Activated naive CD4-positive, alpha-beta T cell treated with anti-CD3 and anti-CD28 coated beads for 36 hours (primary cell): Measurements from ENCODE around the gene RETN. TPM values are rescaled to one million over a fixed set of nuclear protein-coding genes. Genes with fewer than 3 reads are reported as not detected.
A peak's percentile ranks its signal among the peaks of the same experiment; 100 is the strongest.

Source experiments
- CTCF ChIA-PET: fragments of 350-600 bp; sonication (Branson Sonifier 250); formaldehyde crosslinking; loops from one replicate; lab custom pipeline; 2021; ENCODE audit warnings: antibody characterized with exemption; lab: Charles Lee
- DNase-seq: peaks from one replicate; pipeline ENCODE4 v3.0.0-alpha.2; 2020
- H3K27ac Mint-ChIP-seq: one replicate; pipeline ENCODE4 v1.8.0; 2021; ENCODE audit warnings: mild to moderate bottlenecking, mixed read lengths
- H3K27me3 Mint-ChIP-seq: one replicate; pipeline ENCODE4 v1.8.0; 2021; ENCODE audit warnings: low read depth, mixed read lengths
- H3K36me3 Mint-ChIP-seq: one replicate; pipeline ENCODE4 v1.8.0; 2021; ENCODE audit warnings: low read depth, mixed read lengths
- H3K4me1 Mint-ChIP-seq: one replicate; pipeline ENCODE4 v1.8.0; 2021; ENCODE audit warnings: low read depth, mixed read lengths
- H3K4me3 Mint-ChIP-seq: one replicate; pipeline ENCODE4 v1.8.0; 2021; ENCODE audit warnings: mild to moderate bottlenecking, moderate library complexity, mixed read lengths
- H3K9me3 Mint-ChIP-seq: one replicate; pipeline ENCODE4 v1.8.0; 2021; ENCODE audit warnings: mixed read lengths
- intact Hi-C: fragments of 100-400 bp; cut with micrococcal nuclease; formaldehyde crosslinking; loops from one replicate; pipeline ENCODE4 v1.15.1; 2023
- total RNA-seq, 2 experiments: library from RNA; stranded (reverse); gene quantifications; one replicate each; pipeline ENCODE4 v1.2.3, GENCODE V29; 2021

The RETN gene
- total RNA-seq, 2 experiments from 2014 or later: not detected

GRCh38 chr19:7650148-7650547 lies 18.7 kb upstream of the RETN start:
- peaks cover 8% of the 10 kb centered on the region for H3K4me1 Mint-ChIP-seq
- DNase-seq: no peak
- H3K27ac Mint-ChIP-seq: no peak overlapping the region
- CTCF ChIA-PET: interaction anchor here (0.6 to 6.3 kb wide), 4 partner anchors 12 to 168 kb away, joined by 3 to 46 read pairs (median 3); partner anchors contain the start of gene TRAPPC5
- H3K36me3 Mint-ChIP-seq: no peaks in the 10 kb centered on the region
- no peaks in the 10 kb centered on the region for H3K9me3 Mint-ChIP-seq
- no peaks in the 10 kb centered on the region for H3K27me3 Mint-ChIP-seq
- intact Hi-C loops: no loop called here
- H3K4me3 Mint-ChIP-seq: no peak overlapping the region

GRCh38 chr19:7652061-7652641 lies 16.7 kb upstream of the RETN start:
- CTCF ChIA-PET: interaction anchor here (0.7 to 6.3 kb wide), 15 partner anchors 8 to 152 kb away, joined by 3 to 46 read pairs (median 4); partner anchors contain the start of genes PET100, RETN, TRAPPC5 and XAB2
- Mint-ChIP-seq H3K9me3 (no peaks in the 10 kb centered on the region), H3K27ac (no peak overlapping the region), H3K27me3 (no peaks in the 10 kb centered on the region), H3K36me3 (no peaks in the 10 kb centered on the region), H3K4me1 (peaks cover 14% of the 10 kb centered on the region), H3K4me3 (peak overlapping the region; percentile 65)
- intact Hi-C loops: loop anchor here (1.0 kb wide), 2 partner anchors 28 to 147 kb away; partner anchors contain the start of gene TRAPPC5
- DNase-seq: peak; percentile 92

GRCh38 chr19:7654401-7654800 lies 14.4 kb upstream of the RETN start:
- intact Hi-C loops: no loop called here
- Mint-ChIP-seq H3K27ac (no peak overlapping the region), H3K4me3 (no peak overlapping the region), H3K9me3 (no peaks in the 10 kb centered on the region), H3K27me3 (no peaks in the 10 kb centered on the region), H3K4me1 (peaks cover 31% of the 10 kb centered on the region), H3K36me3 (no peaks in the 10 kb centered on the region)
- DNase-seq: no peak
- CTCF ChIA-PET: interaction anchor here (0.9 to 6.3 kb wide), 3 partner anchors 27 to 145 kb away, joined by 3 to 46 read pairs (median 9); partner anchors contain the start of gene TRAPPC5

GRCh38 chr19:7655581-7655980 lies 13.3 kb upstream of the RETN start:
- H3K27ac Mint-ChIP-seq: no peak overlapping the region
- H3K9me3 Mint-ChIP-seq: no peaks in the 10 kb centered on the region
- DNase-seq: no peak
- no peaks in the 10 kb centered on the region for H3K27me3 Mint-ChIP-seq
- intact Hi-C loops: no loop called here
- H3K4me3 Mint-ChIP-seq: no peak overlapping the region
- H3K36me3 Mint-ChIP-seq: no peaks in the 10 kb centered on the region
- CTCF ChIA-PET: interaction anchor here (1.7 to 6.3 kb wide), 3 partner anchors 25 to 144 kb away, joined by 4 to 46 read pairs (median 9); partner anchors contain the start of gene TRAPPC5
- peaks cover 31% of the 10 kb centered on the region for H3K4me1 Mint-ChIP-seq

- H3K27ac Mint-ChIP-seq: peak overlapping the region; percentile 24
- no peaks in the 10 kb centered on the region for H3K36me3 Mint-ChIP-seq
- intact Hi-C loops: no loop called here
- no peaks in the 10 kb centered on the region for H3K9me3 Mint-ChIP-seq
- no peaks in the 10 kb centered on the region for H3K27me3 Mint-ChIP-seq
- H3K4me3 Mint-ChIP-seq: no peak overlapping the region
- DNase-seq: peak; percentile 59
- peaks cover 29% of the 10 kb centered on the region for H3K4me1 Mint-ChIP-seq
- CTCF ChIA-PET: interaction anchor here (0.6 to 2.4 kb wide), 3 partner anchors 23 to 516 kb away, joined by 3 to 12 read pairs (median 7); partner anchors contain the start of gene TRAPPC5
These were observed 11.6 kb upstream of the RETN start for GRCh38 chr19:7657131-7657751.

GRCh38 chr19:7658219-7658686 lies 10.6 kb upstream of the RETN start:
- CTCF ChIA-PET: interaction anchor here (1.4 to 2.4 kb wide), 2 partner anchors 22 to 90 kb away, joined by 4 to 12 read pairs; partner anchors contain the start of gene TRAPPC5
- intact Hi-C loops: loop anchor here (1.0 kb wide), 1 partner anchor 22 kb away; the partner anchor contains the start of gene TRAPPC5
- peak overlapping the region; percentile 75 for H3K4me3 Mint-ChIP-seq
- peak overlapping the region; percentile 78 for H3K27ac Mint-ChIP-seq
- no peaks in the 10 kb centered on the region for H3K36me3 Mint-ChIP-seq
- H3K4me1 Mint-ChIP-seq: peaks cover 23% of the 10 kb centered on the region
- peak; percentile 81 for DNase-seq
- H3K27me3 Mint-ChIP-seq: no peaks in the 10 kb centered on the region
- no peaks in the 10 kb centered on the region for H3K9me3 Mint-ChIP-seq

- Mint-ChIP-seq H3K36me3 (no peaks in the 10 kb centered on the region), H3K9me3 (no peaks in the 10 kb centered on the region), H3K4me1 (peaks cover 18% of the 10 kb centered on the region), H3K4me3 (no peak overlapping the region), H3K27ac (no peak overlapping the region), H3K27me3 (no peaks in the 10 kb centered on the region)
- CTCF ChIA-PET: interaction anchor here (0.6 to 1.5 kb wide), 4 partner anchors 11 to 592 kb away, joined by 3 to 10 read pairs (median 4); partner anchors contain the start of gene TRAPPC5
- DNase-seq: no peak
- intact Hi-C loops: no loop called here
These were observed 6.9 kb upstream of the RETN start for GRCh38 chr19:7661744-7662538.

- Mint-ChIP-seq H3K4me3 (no peak overlapping the region), H3K9me3 (no peaks in the 10 kb centered on the region), H3K36me3 (no peaks in the 10 kb centered on the region), H3K4me1 (peaks cover 11% of the 10 kb centered on the region), H3K27ac (no peak overlapping the region), H3K27me3 (no peaks in the 10 kb centered on the region)
- CTCF ChIA-PET: interaction anchor here (1.0 kb wide), 1 partner anchor 18 kb away, joined by 3 read pairs; the partner anchor contains the start of gene TRAPPC5
- DNase-seq: no peak
- intact Hi-C loops: no loop called here
These were observed 6.2 kb upstream of the RETN start for GRCh38 chr19:7662657-7663056.

GRCh38 chr19:7663706-7664105 lies 5.1 kb upstream of the RETN start:
- H3K4me3 Mint-ChIP-seq: no peak overlapping the region
- no peaks in the 10 kb centered on the region for H3K27me3 Mint-ChIP-seq
- no peaks in the 10 kb centered on the region for H3K9me3 Mint-ChIP-seq
- CTCF ChIA-PET: interaction anchor here (0.7 kb wide), 1 partner anchor 1695 kb away, joined by 3 read pairs; no protein-coding TSS in a partner anchor
- peaks cover 3% of the 10 kb centered on the region for H3K4me1 Mint-ChIP-seq
- H3K36me3 Mint-ChIP-seq: no peaks in the 10 kb centered on the region
- intact Hi-C loops: no loop called here
- DNase-seq: no peak
- H3K27ac Mint-ChIP-seq: no peak overlapping the region

- no peak overlapping the region for H3K4me3 Mint-ChIP-seq
- H3K9me3 Mint-ChIP-seq: no peaks in the 10 kb centered on the region
- DNase-seq: no peak
- CTCF ChIA-PET: no interaction called here
- H3K27ac Mint-ChIP-seq: no peak overlapping the region
- H3K4me1 Mint-ChIP-seq: peaks cover 4% of the 10 kb centered on the region
- no peaks in the 10 kb centered on the region for H3K36me3 Mint-ChIP-seq
- intact Hi-C loops: no loop called here
- H3K27me3 Mint-ChIP-seq: peaks cover 7% of the 10 kb centered on the region
These were observed 3.8 kb upstream of the RETN start for GRCh38 chr19:7665076-7665475.

GRCh38 chr19:7669641-7670040 lies 792 bp downstream of the RETN start:
- H3K27ac Mint-ChIP-seq: no peak overlapping the region
- no peak for DNase-seq
- intact Hi-C loops: no loop called here
- H3K9me3 Mint-ChIP-seq: no peaks in the 10 kb centered on the region
- no peak overlapping the region for H3K4me3 Mint-ChIP-seq
- peaks cover 14% of the 10 kb centered on the region for H3K4me1 Mint-ChIP-seq
- H3K36me3 Mint-ChIP-seq: no peaks in the 10 kb centered on the region
- CTCF ChIA-PET: interaction anchor here (2.3 to 3.3 kb wide), 2 partner anchors 11 to 17 kb away, joined by 6 to 21 read pairs; partner anchors contain the start of gene TRAPPC5
- peaks cover 23% of the 10 kb centered on the region for H3K27me3 Mint-ChIP-seq
